Trophoblast cell (in vitro differentiated cells and primary cell): ENCODE data around the gene CCDC83.

Experiments used
- DNase-seq, 2 donors: peaks; one replicate each; pipeline ENCODE4 v3.0.0-alpha.2; 2016
- H2AFZ ChIP-seq: 2 replicates; pipeline ENCODE4 v1.6.1; 2013; ENCODE audit warnings: low read length, moderate library complexity, mild to moderate bottlenecking; ENCODE audit not compliant: insufficient read depth, poor library complexity
- H2AK5ac ChIP-seq: 2 replicates; pipeline ENCODE4 v1.6.1; 2013; ENCODE audit warnings: mild to moderate bottlenecking, low read length
- H2BK120ac ChIP-seq: 2 replicates; pipeline ENCODE4 v1.6.1; 2013; ENCODE audit warnings: low read length, mild to moderate bottlenecking, moderate library complexity; ENCODE audit not compliant: insufficient read depth, poor library complexity
- H2BK12ac ChIP-seq: 2 replicates; pipeline ENCODE4 v1.6.1; 2013; ENCODE audit warnings: mild to moderate bottlenecking, low read length, moderate library complexity
- H2BK5ac ChIP-seq: 2 replicates; pipeline ENCODE4 v1.6.1; 2013; ENCODE audit warnings: low read length, low read depth, moderate library complexity, mild to moderate bottlenecking; ENCODE audit not compliant: poor library complexity
- H3K14ac ChIP-seq: 2 replicates; pipeline ENCODE4 v1.6.1; 2013; ENCODE audit warnings: mild to moderate bottlenecking, low read length
- H3K18ac ChIP-seq: 2 replicates; pipeline ENCODE4 v1.6.1; 2013; ENCODE audit warnings: mild to moderate bottlenecking, low read length
- H3K23ac ChIP-seq: 2 replicates; pipeline ENCODE4 v1.6.1; 2013; ENCODE audit warnings: low read length
- H3K27ac ChIP-seq: 2 replicates; pipeline ENCODE4 v1.5.1; 2013; ENCODE audit warnings: low read depth, mild to moderate bottlenecking, inconsistent platforms, low read length, moderate library complexity
- H3K27me3 ChIP-seq: 2 replicates; pipeline ENCODE4 v1.6.1; 2013; ENCODE audit warnings: inconsistent platforms, mild to moderate bottlenecking, low read length, moderate library complexity; ENCODE audit not compliant: insufficient read depth
- H3K36me3 ChIP-seq, 2 experiments: 1 replicate in 1 of 2; 2 replicates in 1 of 2; pipeline ENCODE4 v1.6.1; 2013; ENCODE audit warnings: low read length in 2 of 2, mild to moderate bottlenecking in 2 of 2, moderate library complexity in 1 of 2; ENCODE audit not compliant: insufficient read depth in 2 of 2, control insufficient read depth in 1 of 2
- H3K4ac ChIP-seq: 2 replicates; pipeline ENCODE4 v1.6.1; 2013; ENCODE audit warnings: low read depth, mild to moderate bottlenecking, low read length, moderate library complexity
- H3K4me1 ChIP-seq, 2 experiments: 1 replicate in 1 of 2; 2 replicates in 1 of 2; pipeline ENCODE4 v1.6.1; 2013; ENCODE audit warnings: low read length in 2 of 2, mild to moderate bottlenecking in 2 of 2, moderate library complexity in 1 of 2; ENCODE audit not compliant: insufficient read depth in 2 of 2, control insufficient read depth in 1 of 2
- H3K4me2 ChIP-seq: 2 replicates; pipeline ENCODE4 v1.6.1; 2013; ENCODE audit warnings: inconsistent platforms, mild to moderate bottlenecking, low read length, moderate library complexity
- H3K4me3 ChIP-seq: 2 replicates; pipeline ENCODE4 v1.5.1; 2013; ENCODE audit warnings: mild to moderate bottlenecking, low read depth, low read length, inconsistent platforms
- H3K79me1 ChIP-seq: one replicate; pipeline ENCODE4 v1.6.1; 2013; ENCODE audit warnings: low read length
- H3K79me2 ChIP-seq: 2 replicates; pipeline ENCODE4 v1.6.1; 2013; ENCODE audit warnings: low read length, mild to moderate bottlenecking; ENCODE audit not compliant: control insufficient read depth, insufficient read depth, poor library complexity
- H3K9ac ChIP-seq: 2 replicates; pipeline ENCODE4 v1.6.1; 2013; ENCODE audit warnings: mild to moderate bottlenecking, low read length
- H3K9me3 ChIP-seq: 2 replicates; pipeline ENCODE4 v1.6.1; 2013; ENCODE audit warnings: low read depth, mild to moderate bottlenecking, control low read depth, inconsistent platforms, low read length; ENCODE audit not compliant: insufficient read depth
- H4K12ac ChIP-seq: 2 replicates; pipeline ENCODE4 v1.6.1; 2013; ENCODE audit warnings: low read depth, mild to moderate bottlenecking, low read length, moderate library complexity
- H4K8ac ChIP-seq: 2 replicates; pipeline ENCODE4 v1.6.1; 2013; ENCODE audit warnings: low read depth, mild to moderate bottlenecking, low read length, moderate library complexity
- H4K91ac ChIP-seq: one replicate; pipeline ENCODE4 v1.6.1; 2013; ENCODE audit warnings: low read depth, mild to moderate bottlenecking, low read length, moderate library complexity
- whole genome bisulfite sequencing: extraction: QIAGEN DNeasy Blood & Tissue Kit; methylation state at CpG from one replicate; pipeline ENCODE4 v1.1.7; 2013; ENCODE audit warnings: missing lambda C conversion rate; ENCODE audit not compliant: insufficient read length, insufficient coverage; ENCODE audit errors: extremely low coverage; 5-methylcytosine and 5-hydroxymethylcytosine counted together

The CCDC83 gene

GRCh38 chr11:85935751-85936150, 80.6 kb downstream of the CCDC83 start:
- no peak overlapping the region for H2BK120ac ChIP-seq
- H3K27ac ChIP-seq: no peak overlapping the region
- H2AK5ac ChIP-seq: no peak overlapping the region
- no peak overlapping the region for H3K9ac ChIP-seq
- H3K27me3 ChIP-seq: no peaks in the 10 kb centered on the region
- no peak overlapping the region for H2BK12ac ChIP-seq
- no peaks in the 10 kb centered on the region for H3K79me1 ChIP-seq
- H3K23ac ChIP-seq: no peak overlapping the region
- no peak overlapping the region for H4K8ac ChIP-seq
- DNase-seq: no peak
- no peak overlapping the region for H3K18ac ChIP-seq
- no peak overlapping the region for H2BK5ac ChIP-seq
- WGBS: no CpG with 5 or more reads among the region's 10 CpGs
- no peaks in the 10 kb centered on the region for H3K79me2 ChIP-seq
- H3K14ac ChIP-seq: no peak overlapping the region
- peak overlapping the region; percentile 6 for H3K4me3 ChIP-seq
- peaks cover 3% of the 10 kb centered on the region for H3K9me3 ChIP-seq
- no peaks in the 10 kb centered on the region for H3K36me3 ChIP-seq
- H3K4me2 ChIP-seq: no peak overlapping the region
- no peak overlapping the region for H2AFZ ChIP-seq
- no peak overlapping the region for H4K91ac ChIP-seq
- H3K4ac ChIP-seq: no peak overlapping the region
- no peak overlapping the region for H4K12ac ChIP-seq
- no peaks in the 10 kb centered on the region for H3K4me1 ChIP-seq

- no peak overlapping the region for H4K91ac ChIP-seq
- WGBS: no CpG with 5 or more reads among the region's 1 CpG
- H3K4me3 ChIP-seq: no peak overlapping the region
Observed at GRCh38 chr11:85937835-85938234, 82.7 kb downstream of the CCDC83 start.

GRCh38 chr11:85939099-85940015, 84.2 kb downstream of the CCDC83 start:
- Histone ChIP-seq H3K27me3 (no peaks in the 10 kb centered on the region), H3K14ac (no peak overlapping the region), H3K23ac (no peak overlapping the region), H3K79me2 (no peaks in the 10 kb centered on the region), H2AFZ (no peak overlapping the region), H3K79me1 (no peaks in the 10 kb centered on the region), H3K4me1 (no peaks in the 10 kb centered on the region), H3K4ac (no peak overlapping the region), H3K4me2 (no peak overlapping the region), H2BK5ac (no peak overlapping the region), H3K18ac (no peak overlapping the region), H4K91ac (no peak overlapping the region), H3K4me3 (no peak overlapping the region), H3K9ac (no peak overlapping the region), H2BK12ac (no peak overlapping the region), H3K9me3 (peaks cover 3% of the 10 kb centered on the region), H4K8ac (no peak overlapping the region), H4K12ac (no peak overlapping the region), H2AK5ac (no peak overlapping the region), H3K36me3 (no peaks in the 10 kb centered on the region), H2BK120ac (no peak overlapping the region), H3K27ac (no peak overlapping the region)
- no peak for DNase-seq
- WGBS: no CpG with 5 or more reads among the region's 4 CpGs

More at GRCh38 chr11:85937835-85938234, 82.7 kb downstream of the CCDC83 start:
- H3K4me2 ChIP-seq: no peak overlapping the region
- no peak overlapping the region for H3K18ac ChIP-seq
- no peak overlapping the region for H2BK12ac ChIP-seq
- no peak overlapping the region for H3K27ac ChIP-seq
- no peaks in the 10 kb centered on the region for H3K36me3 ChIP-seq
- no peak overlapping the region for H2BK5ac ChIP-seq
- H2AFZ ChIP-seq: no peak overlapping the region
- H3K79me2 ChIP-seq: no peaks in the 10 kb centered on the region
- no peaks in the 10 kb centered on the region for H3K4me1 ChIP-seq
- no peak overlapping the region for H2AK5ac ChIP-seq
- no peak overlapping the region for H2BK120ac ChIP-seq
- no peaks in the 10 kb centered on the region for H3K27me3 ChIP-seq
- no peak overlapping the region for H4K12ac ChIP-seq
- H3K79me1 ChIP-seq: no peaks in the 10 kb centered on the region
- no peak overlapping the region for H3K23ac ChIP-seq
- no peak overlapping the region for H3K14ac ChIP-seq
- no peak overlapping the region for H3K4ac ChIP-seq
- H3K9me3 ChIP-seq: peaks cover 3% of the 10 kb centered on the region
- H4K8ac ChIP-seq: no peak overlapping the region
- no peak for DNase-seq
- H3K9ac ChIP-seq: no peak overlapping the region

- H2AK5ac ChIP-seq: no peak overlapping the region
- no peak overlapping the region for H3K27ac ChIP-seq
- H3K79me2 ChIP-seq: no peaks in the 10 kb centered on the region
- H3K4me1 ChIP-seq: no peaks in the 10 kb centered on the region
- no peak overlapping the region for H4K12ac ChIP-seq
- DNase-seq: peak in 1 of 2 donors; percentile 69
- H3K4me3 ChIP-seq: no peak overlapping the region
- no peak overlapping the region for H2BK12ac ChIP-seq
- H3K9me3 ChIP-seq: peaks cover 2% of the 10 kb centered on the region
- no CpG with 5 or more reads among the region's 6 CpGs for whole genome bisulfite sequencing
- H3K4ac ChIP-seq: no peak overlapping the region
- no peaks in the 10 kb centered on the region for H3K36me3 ChIP-seq
- H2AFZ ChIP-seq: no peak overlapping the region
- H3K27me3 ChIP-seq: no peaks in the 10 kb centered on the region
- no peak overlapping the region for H3K14ac ChIP-seq
- H3K4me2 ChIP-seq: no peak overlapping the region
- H2BK120ac ChIP-seq: no peak overlapping the region
- no peak overlapping the region for H3K18ac ChIP-seq
- H4K8ac ChIP-seq: no peak overlapping the region
- no peak overlapping the region for H4K91ac ChIP-seq
- no peak overlapping the region for H3K23ac ChIP-seq
- H2BK5ac ChIP-seq: no peak overlapping the region
- no peaks in the 10 kb centered on the region for H3K79me1 ChIP-seq
- H3K9ac ChIP-seq: no peak overlapping the region
Observed at GRCh38 chr11:85941380-85941973, 86.3 kb downstream of the CCDC83 start.
